Psoas muscle (tissue), 8 donors: Measurements from ENCODE around the gene COL4A1. TPM values are rescaled to one million over a fixed set of nuclear protein-coding genes. Genes with fewer than 3 reads are reported as not detected.

ENCODE experiments used
- ATAC-seq, 4 donors: fragments of 200-7000 bp; cut with Tn5 transposase; one replicate each; pipeline ENCODE4 v1.9.1; 2020; ENCODE audit warnings: moderate library complexity in 3 of 4, mild to moderate bottlenecking in 2 of 4
- DNase-seq, 2 donors: peaks; one replicate each; pipeline ENCODE4 v3.0.0-alpha.2; 2020
- H3K27ac ChIP-seq: fragments of 200-600 bp; one replicate; pipeline ENCODE4 v1.8.0; 2022
- H3K27me3 ChIP-seq, 3 donors: fragments of 200-600 bp in 1 of 3; one replicate each; pipeline versions ENCODE4 v1.6.1 to v1.8.0; 2013 to 2022; ENCODE audit warnings: low read length in 2 of 3, mild to moderate bottlenecking in 2 of 3, moderate library complexity in 1 of 3; ENCODE audit not compliant: insufficient read depth in 3 of 3
- H3K36me3 ChIP-seq, 2 donors: fragments of 200-600 bp in 1 of 2; one replicate each; pipeline versions ENCODE4 v1.6.1 to v1.8.0; 2013 to 2022; ENCODE audit warnings: low read depth in 1 of 2, mild to moderate bottlenecking in 1 of 2, moderate library complexity in 1 of 2; ENCODE audit not compliant: insufficient read depth in 1 of 2
- H3K4me1 ChIP-seq: fragments of 200-600 bp; one replicate; pipeline ENCODE4 v1.8.0; 2022
- H3K4me3 ChIP-seq: fragments of 200-600 bp; one replicate; pipeline ENCODE4 v1.8.0; 2022; ENCODE audit warnings: mild to moderate bottlenecking
- H3K9me3 ChIP-seq: fragments of 200-600 bp; one replicate; pipeline ENCODE4 v1.8.0; 2022
- WGBS, 3 donors: extraction: QIAGEN DNeasy Blood & Tissue Kit; methylation state at CpG; one replicate each; pipeline versions ENCODE4 v1.1.6 to v1.1.7; 2013; 5-methylcytosine and 5-hydroxymethylcytosine counted together
- intact Hi-C, 2 donors: fragments of 100-400 bp; cut with DNase I; formaldehyde crosslinking; loops; one replicate each; pipeline versions ENCODE4 v1.11.0 to v1.14.2; 2022
- polyA plus RNA-seq, 3 donors: library from polyadenylated mRNA; stranded (reverse); fragments of 200-250 nt; gene quantifications; one replicate each; pipeline ENCODE4 v1.2.3, GENCODE V29; 2013
- total RNA-seq, 4 donors: library from RNA; stranded (reverse); fragmentation: NEBNext Ultra II Directional in 2 of 4; extraction: Animal tissue kit (Norgen Biotek cat#: 25700) in 2 of 4; gene quantifications; one replicate each; pipeline versions ENCODE4 v1.2.1 to v1.2.4, GENCODE V29; 2021 to 2023
- TF ChIP-seq, protein P1 (sequence below): fragments of 200-600 bp; IDR thresholded peaks from one replicate; pipeline ENCODE4 v1.8.0; 2022; ENCODE audit warnings: antibody characterized with exemption
- donor health status: healthy with polysubstance abuse.
- donor health status: DM: no; HTN: no; CAD: no; lungs with moderate emphysema.
- donor health status: Bipolar disorder and iron deficiency.
- donor health status: healthy.
- donor health status: DM: yes; HTN: yes; CAD: no.
- donor health status: DM: no; HTN: no; CAD: no.
- donor health status: DM: no; HTN: no; CAD: no.
- donor health status: DM: yes; HTN: yes; CAD: no.

Gene COL4A1
- total and polyA plus RNA-seq, 7 donors: 39.0 to 127 (median 97.0) TPM

DNA sequence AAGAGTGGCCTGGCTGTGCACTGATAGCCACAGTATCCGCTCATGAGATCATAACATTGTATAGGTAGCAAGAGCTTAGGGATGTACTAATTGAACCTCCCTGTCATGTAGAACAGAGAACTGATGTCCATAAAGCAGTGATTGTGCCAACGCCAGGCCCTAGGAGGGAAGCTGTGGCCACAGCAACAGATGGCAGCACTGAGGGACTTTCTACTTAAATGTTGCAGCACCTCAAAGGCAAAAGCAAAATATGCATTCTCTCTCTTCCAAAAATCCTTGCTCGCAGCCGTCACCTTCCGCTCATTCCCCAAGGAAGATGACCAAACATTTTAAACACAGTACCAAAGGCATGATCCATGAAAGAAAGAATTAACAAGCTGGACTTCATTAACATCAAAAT, 32.3 kb downstream of the COL4A1 start:
- TF ChIP-seq, protein P1, sequence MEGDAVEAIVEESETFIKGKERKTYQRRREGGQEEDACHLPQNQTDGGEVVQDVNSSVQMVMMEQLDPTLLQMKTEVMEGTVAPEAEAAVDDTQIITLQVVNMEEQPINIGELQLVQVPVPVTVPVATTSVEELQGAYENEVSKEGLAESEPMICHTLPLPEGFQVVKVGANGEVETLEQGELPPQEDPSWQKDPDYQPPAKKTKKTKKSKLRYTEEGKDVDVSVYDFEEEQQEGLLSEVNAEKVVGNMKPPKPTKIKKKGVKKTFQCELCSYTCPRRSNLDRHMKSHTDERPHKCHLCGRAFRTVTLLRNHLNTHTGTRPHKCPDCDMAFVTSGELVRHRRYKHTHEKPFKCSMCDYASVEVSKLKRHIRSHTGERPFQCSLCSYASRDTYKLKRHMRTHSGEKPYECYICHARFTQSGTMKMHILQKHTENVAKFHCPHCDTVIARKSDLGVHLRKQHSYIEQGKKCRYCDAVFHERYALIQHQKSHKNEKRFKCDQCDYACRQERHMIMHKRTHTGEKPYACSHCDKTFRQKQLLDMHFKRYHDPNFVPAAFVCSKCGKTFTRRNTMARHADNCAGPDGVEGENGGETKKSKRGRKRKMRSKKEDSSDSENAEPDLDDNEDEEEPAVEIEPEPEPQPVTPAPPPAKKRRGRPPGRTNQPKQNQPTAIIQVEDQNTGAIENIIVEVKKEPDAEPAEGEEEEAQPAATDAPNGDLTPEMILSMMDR: no peak
- ATAC-seq (peak in 1 of 4 donors; percentile 8), DNase-seq (no peak)
- Histone ChIP-seq H3K4me1 (peaks cover 4% of the 10 kb centered on the region), H3K4me3 (no peak overlapping the region), H3K27ac (no peak overlapping the region), H3K27me3 (peaks cover 0 to 12% (median 2%) of the 10 kb centered on the region in 3 donors), H3K36me3 (peaks cover 2 to 6% of the 10 kb centered on the region in 2 donors), H3K9me3 (no peaks in the 10 kb centered on the region)
- intact Hi-C loops: no loop called here
- 50 to 68% (median 55%) methylated on average over 5 of the region's 5 CpGs for WGBS, 3 donors

DNA sequence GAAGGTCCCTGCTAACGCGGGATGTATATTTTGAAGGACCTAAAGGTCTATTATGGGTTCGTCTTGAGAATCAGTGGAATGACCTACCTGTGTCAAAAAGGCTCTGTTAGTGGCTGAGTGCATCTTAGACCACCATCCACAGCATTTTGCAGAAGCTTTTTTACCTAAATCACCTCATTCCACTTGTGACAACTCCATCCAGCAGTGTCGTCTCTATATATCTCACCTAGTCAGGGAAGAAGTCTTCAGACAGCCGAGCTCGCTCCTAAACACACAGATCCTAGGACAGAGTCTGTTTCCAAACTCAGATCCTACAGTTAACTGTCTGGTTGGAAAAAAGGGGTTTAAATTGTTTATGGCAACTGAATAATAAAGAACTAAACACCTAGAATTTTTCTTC, 33.7 kb downstream of the COL4A1 start:
- no peak for ATAC-seq
- intact Hi-C loops: no loop called here
- Histone ChIP-seq H3K27ac (no peak overlapping the region), H3K4me1 (peaks cover 4% of the 10 kb centered on the region), H3K27me3 (peaks cover 0 to 15% (median 3%) of the 10 kb centered on the region in 3 donors), H3K9me3 (no peaks in the 10 kb centered on the region), H3K4me3 (no peak overlapping the region), H3K36me3 (peaks cover 0 to 6% of the 10 kb centered on the region in 2 donors)
- TF ChIP-seq, protein P1: no peak
- no peak for DNase-seq
- 93 to 96% (median 93%) methylated on average over 6 of the region's 6 CpGs for WGBS, 3 donors

DNA sequence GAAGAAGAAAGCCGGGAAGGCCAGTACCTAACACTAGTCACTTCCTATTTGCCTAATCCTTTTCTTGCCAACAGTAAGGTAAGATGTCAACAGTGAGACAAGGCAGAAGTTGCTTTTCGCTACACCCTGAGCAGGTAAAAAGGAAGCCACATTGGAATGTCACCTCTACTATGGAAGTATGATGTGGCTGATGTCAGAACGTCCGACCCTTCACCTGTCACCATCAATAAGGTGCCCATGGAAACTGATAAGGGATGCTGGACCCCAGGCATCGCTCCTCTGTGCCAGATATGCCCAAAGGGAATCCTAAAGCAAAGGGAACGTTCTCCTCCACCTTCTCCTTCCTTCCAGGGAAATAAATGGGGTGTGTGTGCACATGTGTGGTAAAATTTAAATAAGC, 34.3 kb downstream of the COL4A1 start:
- ATAC-seq (no peak), DNase-seq (no peak)
- WGBS, 3 donors: 81 to 86% (median 84%) methylated on average over 6 of the region's 6 CpGs
- Histone ChIP-seq H3K4me1 (peaks cover 4% of the 10 kb centered on the region), H3K36me3 (peaks cover 0 to 6% of the 10 kb centered on the region in 2 donors), H3K4me3 (no peak overlapping the region), H3K9me3 (no peaks in the 10 kb centered on the region), H3K27me3 (peaks cover 0 to 15% (median 6%) of the 10 kb centered on the region in 3 donors), H3K27ac (no peak overlapping the region)
- intact Hi-C loops: no loop called here
- TF ChIP-seq, protein P1: no peak

DNA sequence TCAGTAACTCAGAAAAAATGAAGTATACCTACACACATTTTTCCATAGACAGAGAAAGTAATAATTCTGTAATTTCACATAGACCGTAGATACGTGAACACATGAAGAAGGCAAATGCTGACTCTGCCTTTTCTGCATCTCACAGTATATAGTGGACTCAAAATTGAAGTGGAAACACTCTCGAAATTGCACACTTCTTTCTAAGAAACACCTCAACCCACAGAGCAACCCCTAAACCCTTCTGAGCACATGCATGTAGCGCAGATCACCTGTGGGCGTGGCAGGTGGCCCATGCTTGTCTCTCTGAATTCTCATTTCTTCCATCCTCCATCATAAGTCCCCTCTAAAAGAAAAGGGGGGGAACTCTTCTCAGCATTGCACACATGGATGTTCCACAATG, 34.7 kb downstream of the COL4A1 start:
- peaks cover 0 to 6% of the 10 kb centered on the region in 2 donors for H3K36me3 ChIP-seq
- TF ChIP-seq, protein P1: no peak
- H3K9me3 ChIP-seq: no peaks in the 10 kb centered on the region
- no peak overlapping the region for H3K4me3 ChIP-seq
- WGBS, 3 donors: 85 to 96% (median 86%) methylated on average over 5 of the region's 5 CpGs
- peaks cover 0 to 15% (median 6%) of the 10 kb centered on the region in 3 donors for H3K27me3 ChIP-seq
- intact Hi-C loops: no loop called here
- DNase-seq (no peak), ATAC-seq (no peak)
- H3K4me1 ChIP-seq: peaks cover 4% of the 10 kb centered on the region
- no peak overlapping the region for H3K27ac ChIP-seq

DNA sequence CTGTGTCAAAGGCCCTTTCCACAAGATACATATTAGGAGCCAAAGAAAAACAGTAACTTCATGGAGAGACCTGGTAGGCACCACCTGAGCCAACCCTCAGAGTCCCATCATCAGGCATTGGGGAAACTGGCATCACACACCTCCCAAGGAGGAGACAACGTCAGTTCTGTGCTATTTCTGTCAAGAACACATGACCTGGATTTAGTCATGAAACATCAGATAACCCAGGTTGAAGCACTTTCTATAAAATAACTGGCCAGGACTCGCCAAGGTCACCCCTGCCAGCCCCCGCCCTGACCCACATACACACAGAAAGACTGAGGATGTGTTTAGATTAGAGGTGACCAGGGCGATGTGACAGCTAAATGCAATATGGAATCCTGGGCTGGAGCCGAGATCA, 35.6 kb downstream of the COL4A1 start:
- TF ChIP-seq, protein P1: no peak
- H3K27ac ChIP-seq: no peak overlapping the region
- DNase-seq: no peak
- WGBS, 3 donors: 76 to 82% (median 81%) methylated on average over 5 of the region's 5 CpGs
- no peak for ATAC-seq
- no peaks in the 10 kb centered on the region for H3K9me3 ChIP-seq
- H3K36me3 ChIP-seq: peaks cover 0 to 6% of the 10 kb centered on the region in 2 donors
- H3K4me3 ChIP-seq: no peak overlapping the region
- H3K4me1 ChIP-seq: no peaks in the 10 kb centered on the region
- intact Hi-C loops: no loop called here
- H3K27me3 ChIP-seq: peaks cover 0 to 21% (median 6%) of the 10 kb centered on the region in 3 donors
